ENCODE measurements around the gene TAB2.

GRCh38 chr6:149368065-149368464 is 50.6 kb downstream of the TAB2 start:
- TF ChIP-seq POLR2AphosphoS5 (IDR thresholded peaks at IDR 0.05): no peak
- TF ChIP-seq CTCF (IDR thresholded peaks at IDR 0.05): no peak
- TF ChIP-seq EP300 (IDR thresholded peaks at IDR 0.05): no peak

Measured in esophagus muscularis mucosa (tissue), 4 donors.